ENCODE measurements around the gene NCAM2.

GRCh38 chr21:21283810-21284209 is 285.6 kb downstream of the NCAM2 start:
- TF ChIP-seq POLR2A (IDR thresholded peaks at IDR 0.05; ENCODE audit: low read depth, low read length) (no peak), POLR2AphosphoS5 (IDR thresholded peaks at IDR 0.05; ENCODE audit: low read depth, low read length) (no peak), TAF1 (IDR thresholded peaks at IDR 0.05; ENCODE audit: low read depth, low read length) (no peak), SPI1 (IDR thresholded peaks at IDR 0.05; ENCODE audit: low read depth, low read length) (no peak), PAX5 (IDR thresholded peaks at IDR 0.05; ENCODE audit: insufficient read depth, low read length, severe bottlenecking) (no peak)

Measured in GM12891 (cell line).